GM23338 (cell line): ENCODE measurements around the gene KCTD3.

Experiments
- CTCF ChIP-seq, 2 experiments: fragments of 200-600 bp in 1 of 2; sonication (generic) in 1 of 2; conservative IDR thresholded peaks; 2 replicates each; pipeline versions ENCODE4 v1.5.1 to v1.6.1; 2016 to 2017; ENCODE audit warnings: antibody characterized with exemption in 2 of 2, low read depth in 2 of 2, mild to moderate bottlenecking in 2 of 2, moderate library complexity in 1 of 2
- EZH2 ChIP-seq: fragments of 200-600 bp; sonication (generic); IDR thresholded peaks from one replicate; pipeline ENCODE4 v1.8.0; 2017; ENCODE audit warnings: antibody characterized with exemption, mild to moderate bottlenecking, low read depth; ENCODE audit not compliant: unreplicated experiment
- EZH2phosphoT487 ChIP-seq: fragments of 200-600 bp; sonication (generic); IDR thresholded peaks from one replicate; pipeline ENCODE4 v1.8.1; 2018; ENCODE audit warnings: antibody characterized with exemption; ENCODE audit not compliant: unreplicated experiment
- POLR2AphosphoS5 ChIP-seq: IDR thresholded peaks from 2 replicates; pipeline ENCODE4 v1.6.1; 2016; ENCODE audit warnings: antibody characterized with exemption, low read depth
- TF ChIP-seq, protein P1 (sequence below): IDR thresholded peaks from 2 replicates; pipeline ENCODE4 v1.6.1; 2016; ENCODE audit warnings: antibody characterized with exemption

GRCh38 chr1:215543191-215543606 is 23.9 kb upstream of the KCTD3 start:
- TF ChIP-seq EZH2phosphoT487 (no peak), CTCF (conservative IDR thresholded peaks at IDR 0.05; ENCODE audit: low read depth in 2 of 2) (no peak), EZH2 (no peak), POLR2AphosphoS5 (no peak)
- TF ChIP-seq, protein P1, sequence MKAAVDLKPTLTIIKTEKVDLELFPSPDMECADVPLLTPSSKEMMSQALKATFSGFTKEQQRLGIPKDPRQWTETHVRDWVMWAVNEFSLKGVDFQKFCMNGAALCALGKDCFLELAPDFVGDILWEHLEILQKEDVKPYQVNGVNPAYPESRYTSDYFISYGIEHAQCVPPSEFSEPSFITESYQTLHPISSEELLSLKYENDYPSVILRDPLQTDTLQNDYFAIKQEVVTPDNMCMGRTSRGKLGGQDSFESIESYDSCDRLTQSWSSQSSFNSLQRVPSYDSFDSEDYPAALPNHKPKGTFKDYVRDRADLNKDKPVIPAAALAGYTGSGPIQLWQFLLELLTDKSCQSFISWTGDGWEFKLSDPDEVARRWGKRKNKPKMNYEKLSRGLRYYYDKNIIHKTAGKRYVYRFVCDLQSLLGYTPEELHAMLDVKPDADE: no peak
